ENCODE data around the gene BRI3BP. TPM values are rescaled to one million over a fixed set of nuclear protein-coding genes. Genes with fewer than 3 reads are reported as not detected.

BRI3BP gene
- total RNA-seq, 2 donors from 2014 or later = 3.4 to 8.6 TPM

GRCh38 chr12:125068391-125068790, 74.9 kb downstream of the BRI3BP start:
- Histone ChIP-seq H3K4me3 (no peak overlapping the region), H3K27me3 (replicated peaks; ENCODE audit: insufficient read depth) (no peaks in the 10 kb centered on the region), H3K36me3 (no peaks in the 10 kb centered on the region), H3K27ac (no peak overlapping the region), H3K9me3 (no peaks in the 10 kb centered on the region), H3K4me1 (replicated peaks) (peaks cover 5% of the 10 kb centered on the region)
- WGBS = 86% methylated on average over 6 of the region's 6 CpGs
- no peak for TF ChIP-seq CTCF (IDR thresholded peaks at IDR 0.05)
- TF ChIP-seq POLR2A (IDR thresholded peaks at IDR 0.05) = no peak
- no peak for TF ChIP-seq POLR2AphosphoS5 (IDR thresholded peaks at IDR 0.05)
- no peak for DNase-seq (ENCODE audit: low spot score)
- intact Hi-C loops (cut with DNase I) = no loop called here

GRCh38 chr12:125069616-125070015, 76.2 kb downstream of the BRI3BP start:
- H3K36me3 ChIP-seq = no peaks in the 10 kb centered on the region
- peaks cover 5% of the 10 kb centered on the region for H3K4me1 ChIP-seq (replicated peaks)
- WGBS = 33% methylated on average over 8 of the region's 8 CpGs
- intact Hi-C loops (cut with DNase I) = no loop called here
- no peak overlapping the region for H3K4me3 ChIP-seq
- H3K27ac ChIP-seq = no peak overlapping the region
- TF ChIP-seq POLR2AphosphoS5 (IDR thresholded peaks at IDR 0.05) (no peak), CTCF (IDR thresholded peaks at IDR 0.05) (no peak), POLR2A (IDR thresholded peaks at IDR 0.05) (no peak)
- no peak for DNase-seq (ENCODE audit: low spot score)
- no peaks in the 10 kb centered on the region for H3K27me3 ChIP-seq (replicated peaks; ENCODE audit: insufficient read depth)
- H3K9me3 ChIP-seq = no peaks in the 10 kb centered on the region

- WGBS = 80% methylated on average over 6 of the region's 6 CpGs
- Histone ChIP-seq H3K4me1 (replicated peaks) (peaks cover 5% of the 10 kb centered on the region), H3K27ac (no peak overlapping the region), H3K27me3 (replicated peaks; ENCODE audit: insufficient read depth) (no peaks in the 10 kb centered on the region), H3K36me3 (no peaks in the 10 kb centered on the region), H3K9me3 (no peaks in the 10 kb centered on the region), H3K4me3 (no peak overlapping the region)
- intact Hi-C loops (cut with DNase I) = no loop called here
- no peak for TF ChIP-seq POLR2A (IDR thresholded peaks at IDR 0.05)
- TF ChIP-seq CTCF (IDR thresholded peaks at IDR 0.05) = no peak
- no peak for TF ChIP-seq POLR2AphosphoS5 (IDR thresholded peaks at IDR 0.05)
- DNase-seq (ENCODE audit: low spot score) = no peak
Observed at GRCh38 chr12:125070112-125070511, 76.7 kb downstream of the BRI3BP start.

- WGBS = 91% methylated on average over 11 of the region's 11 CpGs
- H3K4me1 ChIP-seq (replicated peaks) = peaks cover 5% of the 10 kb centered on the region
- no peak for TF ChIP-seq POLR2AphosphoS5 (IDR thresholded peaks at IDR 0.05)
- TF ChIP-seq POLR2A (IDR thresholded peaks at IDR 0.05) = no peak
- no peak for TF ChIP-seq CTCF (IDR thresholded peaks at IDR 0.05)
- no peaks in the 10 kb centered on the region for H3K9me3 ChIP-seq
- no peak overlapping the region for H3K4me3 ChIP-seq
- H3K27me3 ChIP-seq (replicated peaks; ENCODE audit: insufficient read depth) = no peaks in the 10 kb centered on the region
- H3K27ac ChIP-seq = no peak overlapping the region
- no peak for DNase-seq (ENCODE audit: low spot score)
- H3K36me3 ChIP-seq = no peaks in the 10 kb centered on the region
- intact Hi-C loops (cut with DNase I) = no loop called here
Observed at GRCh38 chr12:125070661-125071390, 77.4 kb downstream of the BRI3BP start.

GRCh38 chr12:125071456-125071855, 78.0 kb downstream of the BRI3BP start:
- intact Hi-C loops (cut with DNase I) = no loop called here
- no peaks in the 10 kb centered on the region for H3K36me3 ChIP-seq
- TF ChIP-seq CTCF (IDR thresholded peaks at IDR 0.05) (no peak), POLR2A (IDR thresholded peaks at IDR 0.05) (no peak), POLR2AphosphoS5 (IDR thresholded peaks at IDR 0.05) (no peak)
- H3K4me3 ChIP-seq = no peak overlapping the region
- H3K4me1 ChIP-seq (replicated peaks) = peaks cover 5% of the 10 kb centered on the region
- WGBS = 81% methylated on average over 12 of the region's 12 CpGs
- no peak for DNase-seq (ENCODE audit: low spot score)
- no peaks in the 10 kb centered on the region for H3K27me3 ChIP-seq (replicated peaks; ENCODE audit: insufficient read depth)
- no peaks in the 10 kb centered on the region for H3K9me3 ChIP-seq
- no peak overlapping the region for H3K27ac ChIP-seq

All from prostate gland (tissue), 2 donors.